HG03135 (cell line): ENCODE results near the gene RRBP1.

ENCODE experiments used
- ATAC-seq: cut with Tn5 transposase; IDR thresholded peaks from one replicate; pipeline ENCODE4 v1.9.1; 2021; ENCODE audit warnings: mild to moderate bottlenecking, moderate library complexity; ENCODE audit not compliant: unreplicated experiment

The RRBP1 gene

GRCh38 chr20:17579369-17580039 is 102.5 kb downstream of the RRBP1 start:
- no peak for ATAC-seq

GRCh38 chr20:17576215-17576614 is 105.8 kb downstream of the RRBP1 start:
- ATAC-seq = no peak

- ATAC-seq = no peak
Observed at GRCh38 chr20:17573463-17573862, 108.6 kb downstream of the RRBP1 start.

GRCh38 chr20:17572034-17572638 is 109.9 kb downstream of the RRBP1 start:
- no peak for ATAC-seq

GRCh38 chr20:17571153-17571527 is 110.9 kb downstream of the RRBP1 start:
- no peak for ATAC-seq

GRCh38 chr20:17570347-17571152 is 111.5 kb downstream of the RRBP1 start:
- ATAC-seq = peak; percentile 38

GRCh38 chr20:17569616-17570346 is 112.3 kb downstream of the RRBP1 start, which contains the start of gene DSTN:
TSS of gene DSTN (plus strand) at chr20:17570075. CDS start at chr20:17570209, 134 bp downstream.
- ATAC-seq = peak; percentile 93

GRCh38 chr20:17568972-17569521 is 113.0 kb downstream of the RRBP1 start:
- ATAC-seq = no peak

- no peak for ATAC-seq
Observed at GRCh38 chr20:17568045-17568788, 113.8 kb downstream of the RRBP1 start.

- no peak for ATAC-seq
Observed at GRCh38 chr20:17566345-17566744, 115.7 kb downstream of the RRBP1 start.

- ATAC-seq = no peak
Observed at GRCh38 chr20:17565169-17565845, 116.7 kb downstream of the RRBP1 start.
